HG03060 (cell line): ENCODE data around the gene C2orf92.

Source experiments
- ATAC-seq: cut with Tn5 transposase; IDR thresholded peaks from one replicate; pipeline ENCODE4 v1.9.1; 2021; ENCODE audit warnings: low read depth, moderate number of reproducible peaks; ENCODE audit not compliant: unreplicated experiment

The C2orf92 gene

DNA sequence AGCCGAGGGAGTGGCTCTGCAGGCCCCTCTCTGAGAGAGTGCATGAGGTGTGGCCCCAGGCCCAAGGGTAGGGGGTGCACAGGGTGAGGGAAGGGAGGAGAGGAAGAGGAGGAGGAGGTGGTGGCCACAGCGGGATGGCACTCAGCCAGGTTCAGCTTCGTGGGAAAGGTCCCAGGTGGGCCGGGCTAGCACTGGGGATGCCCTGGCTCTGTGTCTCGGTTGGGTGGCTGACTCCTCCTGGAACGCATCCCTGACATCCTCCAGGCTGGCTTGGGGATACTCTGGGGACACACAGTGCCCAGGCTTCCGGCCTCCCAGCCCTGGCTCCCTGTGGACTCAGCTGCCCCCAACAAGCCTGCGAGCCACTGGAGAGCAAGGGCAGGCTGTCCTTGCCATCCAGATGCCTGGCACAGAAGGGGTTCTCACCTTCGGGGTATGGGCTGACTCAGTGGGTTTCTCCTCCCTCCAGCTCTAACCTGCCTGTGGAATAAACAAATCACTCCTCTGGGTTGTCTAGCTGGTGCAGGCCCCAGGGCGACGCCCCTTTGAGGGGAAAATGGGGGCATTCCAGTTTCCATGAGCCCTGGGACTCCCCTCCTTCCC, 43.3 kb downstream of the C2orf92 start:
- no peak for ATAC-seq

GRCh38 chr2:97713296-97714083, 44.0 kb downstream of the C2orf92 start, which contains the start of gene ZAP70:
Gene ZAP70, plus strand, starts transcription at chr2:97713576. Its CDS starts 10,461 bp downstream, at chr2:97724037.
- no peak for ATAC-seq

DNA sequence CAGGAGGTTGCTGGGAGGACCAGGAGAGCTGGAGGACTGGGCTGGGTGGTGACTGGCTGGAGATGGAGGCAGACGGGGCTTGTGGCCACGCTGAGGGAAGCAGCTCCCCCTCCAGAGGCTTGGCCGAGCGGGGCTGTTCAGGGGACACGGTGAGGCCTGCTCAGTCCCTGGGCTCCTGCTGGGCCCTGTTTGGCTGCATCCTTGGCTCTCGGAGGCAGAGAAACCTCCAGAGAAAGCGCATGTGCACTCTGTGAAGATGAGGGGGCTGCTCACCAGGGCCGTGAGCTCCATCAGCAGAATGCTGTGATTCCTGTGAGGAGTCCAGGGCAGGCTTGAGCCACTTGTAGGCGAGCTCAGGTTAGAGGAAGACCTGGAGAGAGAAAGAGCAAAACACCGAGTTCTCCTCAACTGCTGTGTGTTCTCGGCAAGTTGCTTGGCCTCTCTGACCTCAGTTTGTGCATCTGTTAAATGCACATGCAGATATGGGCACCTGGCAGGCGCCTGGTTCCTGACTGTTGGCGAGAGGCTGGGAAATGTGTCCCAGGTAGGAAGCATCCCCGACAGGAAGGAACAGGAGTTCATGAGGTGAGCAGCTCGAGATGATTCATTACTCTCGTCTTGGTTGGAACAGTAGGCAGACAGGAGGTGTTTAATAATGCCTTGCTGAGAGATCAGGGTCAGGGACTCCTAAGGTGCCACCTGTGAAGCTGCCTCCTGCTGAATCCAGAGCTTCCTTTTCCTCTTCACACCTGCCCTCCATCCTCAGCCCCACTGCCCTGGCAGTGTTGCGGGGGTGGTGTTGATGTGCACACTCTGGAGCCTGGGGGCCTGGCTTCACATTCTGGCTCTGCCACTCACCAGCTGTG, 44.8 kb downstream of the C2orf92 start:
- no peak for ATAC-seq

- ATAC-seq = no peak
These were observed 45.6 kb downstream of the C2orf92 start for GRCh38 chr2:97714950-97715652.

DNA sequence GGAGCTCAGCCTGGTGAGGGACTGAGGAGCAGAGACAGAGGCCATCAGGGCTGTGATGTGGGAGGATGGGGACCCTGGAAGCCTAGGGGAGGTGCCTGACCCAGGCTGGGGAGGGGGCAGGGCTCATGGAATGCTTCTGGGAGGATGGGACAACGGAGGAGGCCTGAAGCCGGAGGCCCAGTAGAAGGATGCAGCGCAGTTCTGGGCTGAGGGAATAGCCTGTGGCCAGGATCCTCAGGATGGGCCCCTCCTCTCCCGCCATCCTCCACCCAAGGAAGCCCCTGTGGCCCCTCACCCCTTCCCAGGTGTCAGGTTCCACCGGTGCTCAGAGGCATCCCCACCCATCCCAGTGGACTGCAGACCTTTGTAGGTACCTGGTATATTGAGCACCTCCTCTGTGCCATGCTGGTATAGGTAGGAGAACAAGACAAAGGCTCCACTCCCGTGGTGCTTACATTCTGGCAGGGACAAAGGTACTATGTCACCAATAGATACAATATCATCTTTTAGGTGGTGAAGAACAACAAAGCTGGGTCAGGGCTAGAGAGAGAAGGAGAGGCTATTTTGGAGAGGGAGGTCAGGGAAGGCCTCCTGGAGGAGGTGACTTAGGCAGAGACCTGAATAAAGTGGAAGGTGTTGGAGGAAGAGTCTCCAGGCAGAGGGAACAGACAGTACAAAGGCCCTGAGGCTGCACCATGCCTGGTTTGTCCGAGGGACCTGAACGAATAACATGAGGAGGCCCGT, 46.6 kb downstream of the C2orf92 start:
- no peak for ATAC-seq

GRCh38 chr2:97716695-97717612, 47.4 kb downstream of the C2orf92 start:
- no peak for ATAC-seq

- ATAC-seq = no peak
These were observed 48.1 kb downstream of the C2orf92 start for GRCh38 chr2:97717613-97717995.

DNA sequence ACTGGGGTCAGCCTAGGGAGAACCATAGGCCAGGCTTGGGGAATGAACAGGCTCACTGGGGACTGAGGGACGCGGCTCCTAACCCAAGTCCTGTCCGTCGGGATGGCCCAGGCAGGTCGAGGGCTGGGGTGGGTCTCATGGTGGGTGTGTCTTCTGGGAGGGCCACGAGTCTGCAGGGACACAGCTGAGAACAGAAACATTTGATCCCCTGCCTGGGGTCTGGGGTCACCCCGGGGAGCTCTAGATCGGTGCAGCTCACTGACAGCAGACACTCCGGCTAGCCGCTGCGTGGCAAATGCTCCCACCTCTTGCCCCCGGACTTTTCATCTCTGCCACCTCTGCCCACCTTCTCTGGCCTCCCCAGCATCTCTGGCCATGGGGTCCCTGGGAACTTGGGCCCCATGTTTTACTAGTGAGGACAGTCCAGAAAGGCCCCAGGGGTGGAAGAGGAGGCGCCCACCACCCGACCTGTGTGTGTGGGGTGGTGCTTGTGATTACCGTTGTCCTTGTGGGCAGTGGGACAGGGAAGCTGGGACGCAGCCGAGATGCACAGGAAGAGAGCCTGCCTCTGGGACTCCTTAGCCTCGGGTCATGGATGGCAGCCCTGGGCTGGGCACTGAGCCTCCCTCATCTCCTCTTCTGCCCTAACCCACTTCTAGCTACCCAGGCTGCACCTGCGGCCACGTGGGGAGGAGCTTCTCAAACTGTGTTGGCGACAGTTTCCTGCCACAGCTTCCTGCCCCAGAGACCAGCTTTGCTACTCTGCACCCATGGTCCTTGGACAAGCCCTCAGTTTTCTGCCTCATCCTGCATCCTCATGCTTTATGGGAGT, 48.8 kb downstream of the C2orf92 start:
- no peak for ATAC-seq

GRCh38 chr2:97718942-97719341, 49.4 kb downstream of the C2orf92 start:
- no peak for ATAC-seq

DNA sequence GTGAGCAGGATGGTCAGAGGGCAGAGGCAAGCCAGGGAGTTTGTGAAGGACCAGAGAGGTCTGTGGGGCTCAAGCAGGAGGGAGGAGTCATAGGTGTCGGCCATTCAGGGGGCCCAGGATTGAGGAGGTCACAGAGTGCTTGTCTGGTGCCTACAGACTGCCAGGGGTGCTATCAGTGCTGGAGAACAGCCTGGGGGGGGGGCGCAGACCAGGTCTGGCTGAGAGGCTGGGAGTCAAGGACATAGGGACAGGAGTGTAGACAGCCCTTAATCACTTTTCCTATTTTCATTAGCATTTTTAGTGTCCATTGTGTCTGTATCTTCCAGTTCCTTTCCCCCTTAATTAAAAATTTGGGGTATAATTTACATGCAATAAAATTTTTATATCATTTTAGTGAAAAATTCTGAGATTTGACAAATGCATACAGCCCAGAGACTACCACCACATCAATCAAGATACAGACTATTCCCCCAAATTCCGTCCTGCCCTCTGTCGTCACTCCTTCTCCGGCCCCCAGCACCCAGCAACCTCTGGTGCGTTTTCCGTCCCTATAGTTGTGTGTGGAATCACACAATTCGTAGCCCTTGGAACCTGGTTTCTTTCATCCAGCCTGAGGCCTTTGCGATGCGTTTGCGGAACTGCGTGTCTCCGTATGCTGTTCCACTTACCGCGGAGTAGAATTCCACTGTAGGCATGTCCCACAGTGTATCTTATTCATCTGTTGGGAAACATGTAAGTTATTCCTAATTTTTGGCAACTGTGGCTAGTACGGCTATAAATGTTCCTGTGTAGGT, 50.0 kb downstream of the C2orf92 start:
- no peak for ATAC-seq

DNA sequence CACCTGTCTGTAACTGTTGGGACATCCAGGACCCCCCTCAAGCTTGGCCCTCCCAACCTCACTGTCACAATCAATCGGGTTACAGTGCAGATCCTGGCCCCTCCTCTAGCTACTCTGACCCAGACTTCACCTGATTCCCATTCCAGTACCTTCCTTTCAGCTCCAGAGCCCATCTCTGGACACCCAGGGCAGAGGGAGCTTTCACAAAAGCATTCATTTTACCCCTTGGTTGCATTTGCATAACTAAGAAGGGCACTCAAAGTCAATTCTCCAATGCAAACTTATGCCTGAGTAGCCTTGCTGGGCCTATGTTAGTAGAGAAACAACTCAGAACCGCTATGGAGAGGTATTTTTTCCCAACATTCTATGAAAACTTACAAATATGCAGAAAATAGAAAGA, 51.2 kb downstream of the C2orf92 start:
- ATAC-seq = no peak

- no peak for ATAC-seq
These were observed 52.7 kb downstream of the C2orf92 start for GRCh38 chr2:97722227-97722626.

DNA sequence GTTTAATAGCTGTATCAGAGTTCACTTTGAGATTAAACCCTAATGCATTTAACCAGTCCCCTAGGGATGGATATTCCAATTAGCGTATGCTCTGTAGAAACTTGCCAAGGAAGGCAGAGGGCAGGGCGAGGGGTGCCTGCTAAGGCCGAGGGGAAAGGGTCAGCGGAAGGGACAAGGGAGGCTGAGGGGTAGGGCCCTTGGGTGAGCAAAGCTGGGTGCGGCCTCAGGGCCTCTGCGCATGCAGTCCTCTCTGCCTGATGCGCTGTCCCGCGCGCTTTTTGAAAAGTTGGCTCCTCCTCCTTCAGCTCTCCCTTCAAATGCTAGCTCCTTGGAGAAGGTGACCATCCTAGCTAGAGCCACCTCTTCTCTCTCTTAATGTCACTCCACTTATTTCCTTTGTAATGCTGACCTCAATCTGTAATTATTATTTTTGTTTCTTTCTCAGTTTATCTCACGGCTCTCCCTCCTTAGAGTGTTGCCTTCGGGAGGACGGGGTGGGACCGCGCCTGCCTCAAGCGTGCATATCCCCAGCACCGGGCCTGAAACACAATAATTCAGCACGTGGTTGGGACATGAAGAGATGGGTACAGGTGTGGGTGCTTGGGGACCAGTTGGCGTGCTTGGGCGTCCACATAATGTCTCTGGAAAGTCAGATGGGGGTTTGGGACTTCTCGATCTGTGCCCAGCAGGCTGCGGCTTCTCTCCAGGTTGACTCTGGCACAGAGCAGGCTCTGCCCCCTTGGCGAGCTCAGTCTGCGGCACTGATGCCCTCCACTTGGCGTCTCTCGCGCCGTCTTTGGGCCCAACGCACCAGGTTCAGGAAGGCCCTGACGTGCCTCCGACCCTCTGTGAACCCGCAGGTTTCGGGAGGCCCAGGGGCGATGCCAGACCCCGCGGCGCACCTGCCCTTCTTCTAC, 53.9 kb downstream of the C2orf92 start:
- ATAC-seq = no peak

DNA sequence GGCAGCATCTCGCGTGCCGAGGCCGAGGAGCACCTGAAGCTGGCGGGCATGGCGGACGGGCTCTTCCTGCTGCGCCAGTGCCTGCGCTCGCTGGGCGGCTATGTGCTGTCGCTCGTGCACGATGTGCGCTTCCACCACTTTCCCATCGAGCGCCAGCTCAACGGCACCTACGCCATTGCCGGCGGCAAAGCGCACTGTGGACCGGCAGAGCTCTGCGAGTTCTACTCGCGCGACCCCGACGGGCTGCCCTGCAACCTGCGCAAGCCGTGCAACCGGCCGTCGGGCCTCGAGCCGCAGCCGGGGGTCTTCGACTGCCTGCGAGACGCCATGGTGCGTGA, 54.5 kb downstream of the C2orf92 start:
- ATAC-seq = no peak

DNA sequence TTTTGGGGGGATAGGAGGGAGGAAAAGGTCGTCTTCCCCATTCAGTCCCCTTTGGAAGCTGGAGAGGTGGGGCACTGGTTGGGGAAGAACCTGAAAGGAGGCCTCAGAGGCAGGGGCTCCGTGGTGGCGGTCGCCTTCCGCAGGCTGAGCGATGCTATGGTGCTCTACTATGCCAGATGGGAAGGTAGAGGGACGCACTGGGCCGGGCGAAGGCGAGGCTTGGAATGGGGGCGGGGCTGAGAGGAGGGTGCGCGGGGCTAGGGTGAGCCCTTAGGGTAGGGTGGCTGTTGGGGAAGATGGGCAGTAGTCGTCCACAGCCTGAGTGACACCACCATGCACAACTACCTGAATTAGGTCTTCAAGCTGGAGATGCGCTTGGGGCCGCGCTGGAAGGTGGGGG, 55.0 kb downstream of the C2orf92 start:
- no peak for ATAC-seq

DNA sequence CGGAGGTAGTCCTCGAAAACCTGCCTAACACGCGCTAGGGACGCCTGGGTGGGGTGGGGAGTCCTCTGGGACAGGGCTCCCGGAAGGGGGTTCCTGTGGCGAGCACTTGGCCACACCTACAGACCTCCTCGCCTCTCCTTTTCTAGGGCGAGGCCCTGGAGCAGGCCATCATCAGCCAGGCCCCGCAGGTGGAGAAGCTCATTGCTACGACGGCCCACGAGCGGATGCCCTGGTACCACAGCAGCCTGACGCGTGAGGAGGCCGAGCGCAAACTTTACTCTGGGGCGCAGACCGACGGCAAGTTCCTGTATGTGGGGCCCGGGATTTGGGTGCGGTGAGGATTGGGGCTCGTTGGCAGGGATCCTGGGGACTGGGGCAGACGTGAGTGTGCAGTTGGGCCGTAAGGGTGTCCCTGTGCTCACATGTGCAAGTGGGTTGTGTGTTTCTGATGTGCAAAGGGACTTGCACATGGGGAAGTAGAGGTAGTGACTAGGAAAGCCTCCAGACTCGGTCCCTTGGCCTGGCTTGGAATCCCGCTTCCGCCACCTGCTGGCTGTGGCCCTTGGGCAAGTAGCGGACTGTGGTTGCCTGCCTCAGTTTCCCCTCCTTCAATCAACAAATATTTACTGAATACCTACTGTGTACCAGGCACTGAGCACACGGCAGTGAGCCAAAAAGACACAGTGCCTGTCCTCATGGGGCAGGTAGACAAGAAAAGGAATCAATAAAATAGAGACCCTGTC, 55.6 kb downstream of the C2orf92 start:
- no peak for ATAC-seq
